Measurements from ENCODE around the gene KIAA1671. TPM values are rescaled to one million over a fixed set of nuclear protein-coding genes. Genes with fewer than 3 reads are reported as not detected.
"Not testable (repeated sequence)": the region's sequence is repeated elsewhere in the genome, so short reads cannot be mapped to it uniquely, and the experiment has no call there.

Gene KIAA1671
- polyA plus RNA-seq, 1 donor: 27.1 TPM

DNA sequence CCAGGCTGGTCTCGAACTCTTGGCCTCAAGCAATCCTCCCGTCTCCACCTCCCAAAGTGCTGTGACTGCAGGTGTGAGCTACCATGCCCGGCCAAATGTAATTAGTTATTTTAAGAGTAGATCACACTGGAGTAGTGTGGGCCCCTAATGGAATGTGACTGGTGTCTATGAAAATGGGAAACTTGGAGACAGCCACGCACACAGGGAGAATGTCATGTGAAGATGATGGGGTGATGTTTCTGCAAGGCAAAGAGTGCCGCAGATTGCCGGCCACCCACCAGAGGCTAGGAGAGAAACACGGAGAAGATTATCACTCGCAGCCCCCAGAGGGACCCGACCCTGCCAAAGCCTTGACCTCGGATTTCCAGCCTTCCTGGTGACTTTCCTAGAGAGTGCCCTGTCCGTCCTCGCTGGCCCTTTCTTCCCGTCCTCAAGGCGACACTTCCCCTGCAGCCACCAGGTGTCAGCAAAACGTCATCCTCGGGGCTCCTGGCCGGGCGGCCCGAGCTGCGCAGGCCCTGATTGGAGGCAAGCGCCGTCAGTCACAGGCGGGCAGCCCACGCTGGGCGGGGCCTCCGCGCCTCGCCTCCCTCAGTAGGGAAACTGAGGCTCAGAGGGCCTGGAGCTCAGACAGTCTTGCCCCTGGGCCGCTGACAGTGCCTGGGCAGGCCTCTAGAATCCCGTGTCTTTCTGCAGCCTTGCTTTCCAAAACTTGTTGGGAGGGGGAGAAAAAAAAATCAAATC lies 283.2 kb downstream of the KIAA1671 start:
- DNase-seq: peak; percentile 69

DNA sequence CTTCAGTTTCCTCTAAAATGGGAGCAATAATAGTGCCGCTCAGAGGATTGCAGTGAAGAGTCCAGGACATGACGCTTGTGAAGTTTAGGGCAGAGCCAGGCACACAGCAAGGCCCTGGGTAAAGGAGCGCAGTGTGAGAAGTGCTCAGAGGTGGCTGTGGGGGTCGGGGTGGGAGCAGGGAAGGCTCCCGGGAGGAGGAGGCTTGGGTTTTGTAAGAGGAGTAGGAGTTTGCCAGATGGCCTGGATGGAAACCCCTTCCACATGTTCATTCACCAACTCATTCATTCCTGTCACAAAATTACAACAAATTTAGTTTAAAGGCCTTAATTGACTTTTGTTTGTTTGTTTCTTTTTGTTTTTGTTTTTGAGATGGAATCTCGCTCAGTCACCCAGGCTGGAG lies 283.9 kb downstream of the KIAA1671 start:
- DNase-seq: no peak

DNA sequence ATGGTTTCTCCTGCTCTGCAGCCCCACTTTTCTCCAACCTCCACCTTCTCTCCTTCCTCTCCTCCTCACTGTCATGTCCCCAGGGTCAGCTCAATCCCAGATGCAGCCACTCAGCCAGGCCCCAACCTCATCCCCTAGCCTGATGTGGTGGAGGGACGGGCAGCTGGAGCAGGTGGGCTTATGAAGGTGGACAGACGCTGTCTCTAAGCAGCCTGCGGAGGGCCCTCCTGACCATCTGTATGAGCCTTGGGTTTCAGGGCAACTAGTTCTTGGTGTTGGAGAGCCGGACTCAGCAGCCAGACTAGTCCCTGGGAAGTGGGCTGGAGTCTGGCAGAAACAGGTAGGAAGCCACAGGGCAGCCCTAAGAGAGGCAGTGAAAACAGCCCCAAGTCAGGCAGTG lies 285.0 kb downstream of the KIAA1671 start:
- no peak for DNase-seq

DNA sequence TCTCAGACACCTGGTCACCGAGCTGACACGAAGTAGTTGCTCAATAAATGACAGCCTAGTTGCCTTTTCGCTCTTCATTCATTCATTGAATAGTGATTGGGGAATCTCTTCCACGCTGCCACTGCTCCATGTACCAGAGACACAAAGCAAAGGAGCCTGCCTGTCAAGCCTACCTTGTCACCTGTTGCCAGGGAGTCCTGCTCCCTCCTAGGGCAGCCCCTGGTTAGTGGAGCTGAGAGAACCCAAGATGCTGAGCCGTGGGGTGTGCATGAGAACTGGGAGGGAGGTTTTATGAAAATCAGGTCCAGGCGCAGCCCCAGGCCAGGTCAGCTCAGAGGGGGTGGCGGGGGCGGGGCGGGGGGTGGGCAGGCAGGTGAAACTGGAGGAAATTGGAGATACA lies 285.5 kb downstream of the KIAA1671 start:
- not testable (repeated sequence) for DNase-seq

Other genes starting within 250 kb of the KIAA1671 start
- not detected for gene PIWIL3, start 178.0 kb upstream of the KIAA1671 start, polyA plus RNA-seq (ENCODE audit: insufficient read length)
- 2.7 TPM for gene SGSM1, start 146.5 kb upstream of the KIAA1671 start, polyA plus RNA-seq (ENCODE audit: insufficient read length)
- not detected for gene LHFPL7, start 6.0 kb upstream of the KIAA1671 start, polyA plus RNA-seq (ENCODE audit: insufficient read length)
- gene CRYBB3, start 247.1 kb downstream of the KIAA1671 start, polyA plus RNA-seq (ENCODE audit: insufficient read length): 0.27 TPM